H54 (cell line): ENCODE results near the gene SCAPER.

Source experiments
- DNase-seq: peaks from one replicate; pipeline ENCODE4 v3.0.0; 2011; ENCODE audit warnings: low spot score, mixed read lengths; ENCODE audit not compliant: insufficient read length
- FAIRE-seq: peaks from 3 replicates; lab custom pipeline; 2011; peaks lifted over from hg19 to GRCh38; lab: Jason Lieb, UNC
- POLR2A ChIP-seq: IDR thresholded peaks from 2 replicates; pipeline ENCODE4 v1.6.1; 2011; ENCODE audit warnings: low read depth, mild to moderate bottlenecking, low read length

The SCAPER gene

GRCh38 chr15:76501011-76501410, 404.1 kb downstream of the SCAPER start:
- DNase-seq = no peak

DNA sequence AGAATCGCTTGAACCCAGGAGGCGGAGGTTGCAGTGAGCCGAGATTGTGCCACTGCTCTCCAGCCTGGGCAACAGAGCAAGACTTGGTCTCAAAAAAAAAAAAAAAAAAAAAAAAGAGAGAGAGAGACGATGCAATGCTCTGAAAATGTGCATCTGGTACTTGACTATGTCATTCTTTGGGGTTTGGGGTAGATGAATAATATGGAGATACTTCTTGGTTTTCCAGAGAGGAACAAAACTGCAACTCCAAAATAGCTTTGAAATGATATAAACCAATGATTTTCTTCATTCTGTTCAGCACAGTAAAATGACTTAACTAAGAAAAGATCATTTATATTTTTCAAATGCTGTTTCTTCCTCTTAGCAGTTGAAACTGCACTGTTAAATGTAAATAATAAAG, 409.7 kb downstream of the SCAPER start:
- FAIRE-seq = no peak
- no peak for DNase-seq
- no peak for TF ChIP-seq POLR2A

More at GRCh38 chr15:76501011-76501410, 404.1 kb downstream of the SCAPER start:
- no peak for FAIRE-seq
- no peak for TF ChIP-seq POLR2A

GRCh38 chr15:76492538-76492937, 412.6 kb downstream of the SCAPER start:
- no peak for FAIRE-seq
- TF ChIP-seq POLR2A = no peak
- DNase-seq = no peak

DNA sequence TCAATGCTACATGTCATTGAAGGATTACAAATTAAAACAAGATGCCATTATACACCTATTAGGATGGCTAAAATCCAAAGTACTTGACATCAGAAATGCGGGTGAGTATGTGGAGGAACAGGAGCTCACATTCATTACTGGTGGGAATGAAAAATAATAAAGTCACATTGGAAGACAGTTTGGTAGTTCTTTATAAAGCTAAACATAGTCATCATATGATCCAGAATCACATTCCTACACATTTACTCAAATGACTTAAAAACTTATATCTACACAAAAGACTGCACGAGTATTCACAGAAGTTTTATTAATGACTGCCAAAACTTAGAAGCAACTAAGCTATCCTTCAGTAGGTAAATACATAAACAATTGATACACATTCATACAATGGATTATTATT, 421.4 kb downstream of the SCAPER start:
- TF ChIP-seq POLR2A = no peak
- FAIRE-seq (no peak), DNase-seq (no peak)

GRCh38 chr15:76483018-76483417, 422.1 kb downstream of the SCAPER start:
- FAIRE-seq = no peak
- no peak for TF ChIP-seq POLR2A

GRCh38 chr15:76480267-76480666, 424.9 kb downstream of the SCAPER start:
- FAIRE-seq (no peak), DNase-seq (no peak)
- no peak for TF ChIP-seq POLR2A

More at GRCh38 chr15:76483018-76483417, 422.1 kb downstream of the SCAPER start:
- no peak for DNase-seq

DNA sequence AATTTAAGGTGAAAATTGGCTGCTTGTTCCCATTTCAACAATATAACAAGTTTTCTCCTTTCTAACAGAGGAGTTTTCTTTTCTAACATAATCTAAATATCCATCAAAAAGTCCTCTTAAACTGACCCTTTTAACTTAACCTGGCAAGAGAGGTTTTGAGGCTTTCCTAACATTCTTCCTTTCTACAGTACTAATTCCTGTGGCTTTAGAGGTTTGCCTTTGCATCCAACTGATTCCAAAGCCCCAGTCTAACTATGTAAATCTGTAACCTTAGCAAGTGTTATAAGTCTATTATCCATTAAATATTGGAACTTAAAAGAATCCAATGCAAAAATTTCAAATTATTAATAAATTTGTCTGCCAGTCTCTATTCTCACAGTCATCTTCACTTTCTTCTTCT, 434.4 kb downstream of the SCAPER start:
- no peak for TF ChIP-seq POLR2A
- DNase-seq = no peak
- FAIRE-seq = no peak

DNA sequence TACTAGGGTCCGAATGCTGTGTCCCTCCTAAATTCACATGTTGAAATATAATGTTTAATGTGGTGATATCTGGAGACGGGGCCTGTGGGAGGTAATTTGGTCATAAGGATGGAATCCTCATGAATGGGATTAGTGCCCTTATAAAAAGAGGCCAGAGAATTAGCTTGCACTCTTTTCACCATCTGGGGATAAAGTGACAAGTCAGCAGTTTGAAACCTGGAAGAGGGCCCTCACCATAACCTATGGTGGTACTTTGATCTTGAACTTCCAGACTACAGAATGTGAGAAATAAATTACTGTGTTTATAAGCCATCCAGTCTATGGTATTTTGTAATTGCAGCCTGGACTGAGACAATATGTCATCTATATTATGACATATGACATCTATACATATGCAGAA, 436.4 kb downstream of the SCAPER start:
- DNase-seq (no peak), FAIRE-seq (no peak)
- TF ChIP-seq POLR2A = no peak

DNA sequence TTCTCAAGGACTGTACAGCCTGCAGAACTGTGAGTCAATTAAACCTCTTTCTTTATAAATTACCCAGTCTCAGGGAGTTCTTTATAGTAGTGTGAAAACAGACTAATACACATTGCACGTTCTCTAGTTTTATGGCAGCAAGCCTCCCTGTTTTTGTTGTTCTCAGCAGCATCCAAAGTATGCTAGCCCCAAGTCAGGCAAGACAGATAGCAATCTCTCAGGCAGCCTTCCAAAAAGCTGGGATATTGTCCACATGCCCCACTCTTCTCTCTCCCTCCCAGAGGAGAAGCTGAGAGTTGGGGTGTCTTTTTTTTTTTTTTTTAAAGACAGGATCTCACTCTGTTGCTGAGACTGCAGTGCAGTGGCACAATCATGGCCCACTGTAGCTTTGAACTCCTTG, 438.0 kb downstream of the SCAPER start:
- DNase-seq = no peak

DNA sequence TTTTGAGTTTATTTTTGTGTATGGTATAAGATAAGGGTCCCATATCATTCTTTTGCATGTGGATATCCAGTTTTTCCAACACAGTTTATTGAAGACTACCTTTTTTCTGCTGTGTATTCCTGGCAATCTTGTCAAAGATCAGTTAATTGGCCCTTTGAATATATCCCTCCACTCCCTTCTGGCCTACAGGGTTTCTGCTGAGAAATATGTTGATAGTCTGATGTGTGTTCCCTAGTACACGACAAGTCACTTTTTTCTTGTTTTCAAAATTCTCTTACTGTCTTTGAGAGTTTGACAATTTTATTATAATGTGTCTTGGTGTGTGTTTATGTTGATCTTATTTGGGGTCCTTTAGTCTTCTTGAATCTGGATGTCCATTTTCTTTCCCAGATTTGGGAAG, 439.4 kb downstream of the SCAPER start:
- TF ChIP-seq POLR2A = no peak
- FAIRE-seq = no peak
- DNase-seq = no peak

More for the DNA sequence above, 438.0 kb downstream of the SCAPER start:
- no peak for FAIRE-seq
- TF ChIP-seq POLR2A = no peak

- TF ChIP-seq POLR2A = no peak
- FAIRE-seq (no peak), DNase-seq (no peak)
Observed at GRCh38 chr15:76464247-76464646, 440.9 kb downstream of the SCAPER start.

- FAIRE-seq (no peak), DNase-seq (no peak)
- no peak for TF ChIP-seq POLR2A
Observed at GRCh38 chr15:76460871-76461270, 444.3 kb downstream of the SCAPER start.

DNA sequence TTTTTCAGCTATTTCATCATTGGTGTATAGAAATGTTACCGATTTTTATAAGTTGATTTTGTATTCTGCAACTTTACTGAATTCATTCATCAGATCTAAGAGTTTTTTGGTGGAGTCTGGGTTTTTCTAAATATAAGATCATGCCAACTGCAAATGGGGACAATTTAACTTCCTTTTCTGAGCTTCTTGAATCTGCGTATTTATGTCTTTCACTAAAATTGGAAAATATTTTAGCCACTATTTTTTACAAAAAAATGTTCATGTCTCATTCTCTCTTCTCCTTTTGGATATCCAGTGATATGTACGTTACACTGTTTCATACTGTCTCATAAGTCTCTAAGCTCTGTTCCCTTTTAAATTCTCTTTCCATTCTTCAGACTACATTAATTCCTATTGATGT, 444.8 kb downstream of the SCAPER start:
- no peak for FAIRE-seq
- no peak for DNase-seq
- no peak for TF ChIP-seq POLR2A

DNA sequence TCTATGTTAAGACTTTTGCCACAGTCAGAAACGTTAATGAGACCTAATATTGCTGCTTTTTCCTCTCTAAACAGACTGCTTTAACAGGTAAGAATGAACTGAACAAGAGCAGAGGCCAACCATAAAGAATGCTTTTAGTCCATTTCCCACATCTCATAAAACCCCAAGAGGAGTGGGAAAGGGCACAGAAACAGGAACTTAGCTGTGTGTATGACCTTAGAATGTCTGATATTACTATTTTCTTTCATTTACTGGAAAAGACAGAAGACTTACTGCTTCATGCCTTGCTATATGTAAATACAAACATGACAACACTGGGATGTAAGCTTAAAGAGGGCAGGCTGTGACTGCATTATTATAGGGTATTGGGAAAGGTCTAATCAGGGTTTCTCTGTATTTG, 453.6 kb downstream of the SCAPER start:
- no peak for DNase-seq
- no peak for FAIRE-seq
- TF ChIP-seq POLR2A = no peak

DNA sequence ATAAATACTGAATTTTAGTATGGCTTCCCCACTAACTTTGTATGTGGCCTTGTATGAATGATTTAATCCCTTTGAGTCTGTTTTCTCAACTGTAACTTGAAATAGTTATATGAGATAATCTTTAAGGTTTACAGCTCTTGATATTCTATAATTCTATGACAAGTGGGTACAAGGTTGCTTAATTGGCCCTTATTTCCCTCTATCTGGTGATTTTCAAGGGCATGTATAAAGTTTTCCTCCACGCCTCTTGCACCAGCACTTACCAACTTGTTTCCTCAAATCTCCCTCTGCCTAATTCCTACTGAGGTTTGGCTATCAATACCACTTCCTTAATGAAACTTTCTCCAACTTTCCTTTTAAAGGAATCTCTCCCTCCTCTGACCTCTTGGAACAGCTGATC, 455.7 kb downstream of the SCAPER start:
- TF ChIP-seq POLR2A = no peak
- no peak for DNase-seq
- FAIRE-seq = no peak

DNA sequence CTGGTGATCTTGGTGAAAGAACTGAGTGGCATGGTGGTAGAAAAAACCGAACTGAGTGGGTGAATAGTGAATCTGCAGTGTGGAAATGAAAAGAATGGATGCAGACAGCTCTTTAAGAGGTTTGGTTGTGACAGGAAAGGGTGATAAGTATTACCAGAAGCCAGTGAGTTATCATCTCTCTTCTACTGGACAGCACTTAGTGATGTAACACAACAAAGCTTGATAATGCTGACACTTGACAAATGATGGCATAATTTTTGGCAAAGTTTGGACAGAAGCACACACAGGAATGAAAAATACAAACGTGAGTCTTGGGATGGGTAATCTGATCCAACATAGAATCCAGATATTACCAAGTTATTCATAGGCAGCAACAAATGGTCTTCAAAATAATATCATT, 456.4 kb downstream of the SCAPER start:
- DNase-seq (no peak), FAIRE-seq (no peak)
- TF ChIP-seq POLR2A = no peak
